ENCODE results near the gene SPEM3.
A peak's percentile ranks its signal among the peaks of the same experiment; 100 is the strongest.

SPEM3 gene

DNA sequence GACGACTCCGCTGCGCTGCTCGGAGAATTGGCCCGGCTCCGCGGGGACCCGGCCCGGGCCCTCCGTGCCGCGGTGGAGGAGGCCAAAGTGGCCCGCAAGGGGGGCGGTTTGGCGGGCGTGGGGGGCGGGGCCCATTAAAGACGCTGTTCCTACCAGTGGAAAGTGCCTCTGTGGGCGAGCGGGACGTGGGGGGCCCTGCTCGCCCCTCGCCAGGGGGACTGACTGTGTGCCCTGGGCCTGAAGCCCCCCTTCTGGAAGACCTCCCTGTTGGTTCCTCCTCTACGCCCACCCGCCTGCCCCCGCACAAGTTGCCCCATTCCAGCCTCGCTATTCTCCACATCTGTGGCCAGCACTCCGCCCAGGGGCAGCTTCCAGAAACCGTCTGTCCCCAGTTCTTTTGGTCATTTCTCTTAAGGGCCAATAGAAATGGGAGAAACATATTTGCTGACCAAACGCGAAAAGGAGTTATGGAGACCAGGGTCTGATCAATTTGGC, 8.8 kb downstream of the SPEM3 start:
- peak overlapping the region; percentile 67 for H3K27ac ChIP-seq
- TF ChIP-seq, protein P1, sequence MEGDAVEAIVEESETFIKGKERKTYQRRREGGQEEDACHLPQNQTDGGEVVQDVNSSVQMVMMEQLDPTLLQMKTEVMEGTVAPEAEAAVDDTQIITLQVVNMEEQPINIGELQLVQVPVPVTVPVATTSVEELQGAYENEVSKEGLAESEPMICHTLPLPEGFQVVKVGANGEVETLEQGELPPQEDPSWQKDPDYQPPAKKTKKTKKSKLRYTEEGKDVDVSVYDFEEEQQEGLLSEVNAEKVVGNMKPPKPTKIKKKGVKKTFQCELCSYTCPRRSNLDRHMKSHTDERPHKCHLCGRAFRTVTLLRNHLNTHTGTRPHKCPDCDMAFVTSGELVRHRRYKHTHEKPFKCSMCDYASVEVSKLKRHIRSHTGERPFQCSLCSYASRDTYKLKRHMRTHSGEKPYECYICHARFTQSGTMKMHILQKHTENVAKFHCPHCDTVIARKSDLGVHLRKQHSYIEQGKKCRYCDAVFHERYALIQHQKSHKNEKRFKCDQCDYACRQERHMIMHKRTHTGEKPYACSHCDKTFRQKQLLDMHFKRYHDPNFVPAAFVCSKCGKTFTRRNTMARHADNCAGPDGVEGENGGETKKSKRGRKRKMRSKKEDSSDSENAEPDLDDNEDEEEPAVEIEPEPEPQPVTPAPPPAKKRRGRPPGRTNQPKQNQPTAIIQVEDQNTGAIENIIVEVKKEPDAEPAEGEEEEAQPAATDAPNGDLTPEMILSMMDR (conservative IDR thresholded peaks at IDR 0.05), result peak; percentile 37; the same call in 1 of the 2 replicates

DNA sequence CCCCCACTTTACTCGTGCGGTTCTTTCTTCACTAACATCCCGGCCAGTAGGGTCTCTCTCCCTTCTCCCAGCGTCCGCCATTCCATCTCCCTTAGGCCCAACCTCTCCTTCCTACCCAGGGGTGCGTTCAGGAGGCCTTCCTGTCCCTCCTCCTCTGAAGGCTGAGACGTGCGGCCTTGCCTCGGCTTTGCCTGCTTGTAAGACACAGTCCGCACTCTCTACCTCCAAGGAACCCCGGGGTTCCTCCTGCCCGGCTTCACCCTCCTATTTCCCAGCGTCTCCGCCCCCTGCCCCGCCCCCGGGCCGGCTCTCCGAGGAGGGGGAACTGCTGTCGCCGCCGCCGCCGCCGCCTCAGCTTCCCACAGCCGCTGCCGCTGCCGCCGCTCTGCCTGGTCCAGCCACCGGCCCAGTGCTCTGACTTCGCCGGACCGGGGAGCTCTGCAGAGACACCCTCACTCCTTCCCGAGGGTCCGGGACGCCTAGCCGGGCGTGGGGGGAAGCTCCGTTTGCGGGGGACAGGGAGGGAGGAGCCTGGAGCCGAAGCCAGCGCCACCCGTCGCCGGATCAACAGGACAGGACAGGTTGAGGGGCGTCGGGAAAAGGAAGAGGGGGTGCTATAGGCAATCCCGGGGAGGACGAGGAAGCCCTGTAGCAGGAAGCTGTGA, 9.4 kb downstream of the SPEM3 start:
- no peak overlapping the region for H3K27ac ChIP-seq
- TF ChIP-seq, protein P1 (conservative IDR thresholded peaks at IDR 0.05), result no peak

DNA sequence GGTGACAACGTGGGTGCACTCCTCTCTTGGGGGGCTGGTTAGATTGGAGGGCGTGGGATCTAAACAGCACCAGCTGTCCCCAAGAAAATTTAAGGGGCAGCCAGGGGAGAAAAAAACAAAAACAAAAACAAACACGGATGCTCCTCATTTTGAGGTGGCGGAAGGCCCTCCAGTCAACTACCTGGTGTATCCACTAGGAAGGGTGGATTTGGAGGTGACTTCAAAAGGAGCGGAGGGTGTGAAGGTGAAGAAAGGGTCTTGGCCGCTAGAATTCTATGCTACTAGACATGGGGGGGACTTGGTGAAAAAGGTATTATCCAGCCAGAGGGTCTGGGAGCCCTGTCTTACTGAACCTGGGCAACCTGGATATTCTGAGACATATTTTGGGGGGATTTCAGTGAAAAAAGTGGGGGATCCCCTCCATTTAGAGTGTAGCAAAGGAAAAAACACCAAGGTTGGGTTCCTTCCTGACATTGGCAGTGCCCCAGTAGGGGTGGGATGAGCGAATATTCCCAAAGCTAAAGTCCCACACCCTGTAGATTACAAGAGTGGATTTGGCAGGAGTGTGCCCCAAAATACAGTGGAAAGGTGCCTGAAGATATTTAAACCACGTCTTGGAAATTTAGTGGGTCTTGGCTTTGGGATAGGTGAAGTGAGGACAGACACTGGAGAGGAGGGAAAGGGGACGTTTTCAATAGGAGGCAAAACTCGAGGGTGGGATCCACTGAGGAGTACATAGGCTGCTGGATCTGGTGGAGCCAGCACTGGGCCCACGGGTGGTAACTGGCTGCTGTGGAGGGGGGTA, 10.2 kb downstream of the SPEM3 start:
- H3K27ac ChIP-seq, result no peak overlapping the region
- TF ChIP-seq, protein P1 (conservative IDR thresholded peaks at IDR 0.05), result no peak

DNA sequence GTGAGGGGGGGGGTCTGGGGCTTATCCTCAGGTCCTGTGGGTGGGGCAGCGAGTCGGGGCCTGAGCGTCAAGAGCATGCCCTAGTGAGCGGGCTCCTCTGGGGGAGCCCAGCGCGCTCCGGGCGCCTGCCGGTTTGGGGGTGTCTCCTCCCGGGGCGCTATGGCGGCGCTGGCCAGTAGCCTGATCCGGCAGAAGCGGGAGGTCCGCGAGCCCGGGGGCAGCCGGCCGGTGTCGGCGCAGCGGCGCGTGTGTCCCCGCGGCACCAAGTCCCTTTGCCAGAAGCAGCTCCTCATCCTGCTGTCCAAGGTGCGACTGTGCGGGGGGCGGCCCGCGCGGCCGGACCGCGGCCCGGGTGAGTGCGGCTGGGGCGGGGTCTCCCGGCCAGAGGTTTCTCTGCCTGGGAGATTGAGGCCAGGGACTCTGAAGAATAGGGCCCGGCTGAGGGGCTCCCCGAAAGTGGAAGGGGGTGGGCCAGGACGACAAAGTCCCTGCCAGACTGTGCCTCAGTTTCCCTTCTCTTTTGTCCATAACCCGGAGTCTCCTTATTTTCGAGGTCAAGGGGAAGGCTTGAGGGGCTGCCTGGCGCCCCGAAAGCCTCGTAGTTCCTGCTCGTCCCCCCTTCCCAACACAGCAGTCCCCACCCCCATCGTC, 10.9 kb downstream of the SPEM3 start, which contains the start of gene FGF11:
FGF11 (plus strand) TSS at position 51 of the 651 bp plus-strand sequence; CDS start at position 160, 109 bp downstream.
- peak within 1 kb of the TSS; percentile 16; the same call in 1 of the 2 replicates for H3K27ac ChIP-seq
- TF ChIP-seq, protein P1 (conservative IDR thresholded peaks at IDR 0.05), result no peak

DNA sequence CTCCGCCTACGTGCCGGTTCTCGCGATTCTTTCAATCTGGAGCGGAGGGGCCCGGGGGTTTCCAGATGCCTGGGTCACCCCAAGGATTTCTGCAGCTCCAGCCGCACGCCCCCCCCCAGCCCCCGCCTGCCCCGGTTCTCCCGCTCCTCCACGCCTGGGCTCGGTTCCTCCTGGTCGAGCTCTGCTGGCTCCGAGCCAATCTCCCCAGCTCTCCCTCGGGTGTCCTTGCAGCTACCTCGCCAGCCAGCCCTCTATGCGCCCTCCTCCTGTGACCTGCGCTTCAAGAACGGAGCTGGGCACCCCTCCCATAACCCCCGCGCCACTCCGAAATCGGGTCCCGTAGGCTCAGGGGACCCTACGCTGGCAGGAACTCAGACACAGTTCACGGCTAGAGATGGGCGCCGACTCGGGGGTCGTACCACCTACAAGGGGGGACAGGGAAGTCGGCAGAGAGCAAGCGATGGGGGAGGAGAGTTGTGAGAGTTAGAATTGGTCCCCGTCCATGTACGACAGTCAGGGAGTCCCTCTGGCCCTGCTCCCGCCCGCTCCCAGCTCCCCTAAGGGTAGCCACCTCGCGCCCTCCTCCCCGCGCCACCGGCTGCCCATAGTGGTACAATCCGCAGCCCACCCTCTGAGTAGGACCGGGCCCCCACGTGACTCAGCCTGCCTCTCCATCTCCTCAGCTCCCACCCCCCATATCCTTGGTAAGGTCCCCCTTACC, 11.6 kb downstream of the SPEM3 start:
- TF ChIP-seq, protein P1 (conservative IDR thresholded peaks at IDR 0.05), result no peak
- H3K27ac ChIP-seq, result peak overlapping the region; percentile 16; the same call in 1 of the 2 replicates

DNA sequence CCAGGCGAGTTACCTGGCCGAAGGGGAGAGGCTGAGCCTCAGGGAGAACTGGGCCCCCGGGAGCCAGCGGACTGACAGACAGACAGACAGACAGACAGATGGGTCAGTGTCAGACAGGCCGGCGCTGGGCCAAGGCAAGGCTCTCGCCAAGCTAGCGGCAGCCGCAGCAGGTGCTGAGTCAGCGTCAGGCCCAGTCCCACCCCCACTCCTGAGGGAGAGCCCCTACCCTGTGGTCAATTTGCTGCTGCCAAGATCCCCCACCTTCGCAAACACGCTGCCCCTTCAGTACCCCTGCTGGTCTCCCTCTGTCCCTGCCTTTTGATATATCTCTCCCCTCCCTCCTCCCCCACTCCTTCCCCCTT, 12.2 kb downstream of the SPEM3 start:
- no peak overlapping the region for H3K27ac ChIP-seq
- TF ChIP-seq, protein P1 (conservative IDR thresholded peaks at IDR 0.05), result no peak

Data from VCaP (cell line).